ENCODE data around the gene SLITRK3.

The SLITRK3 gene

GRCh38 chr3:165196577-165197480 is 645 bp upstream of the SLITRK3 start:
- ATAC-seq (ENCODE audit: insufficient read depth, low read depth) (no peak), DNase-seq (no peak)
- no peaks in the 10 kb centered on the region for H3K79me2 ChIP-seq (ENCODE audit: insufficient read depth, low read length)
- H3K27me3 ChIP-seq (ENCODE audit: insufficient read depth, low read length, poor library complexity) = no peaks in the 10 kb centered on the region
- peaks cover 3% of the 10 kb centered on the region for H3K9me3 ChIP-seq (ENCODE audit: insufficient read depth, low read length, severe bottlenecking)
- no peaks in the 10 kb centered on the region for H4K20me1 ChIP-seq (ENCODE audit: insufficient read depth, low read length)
- no peak overlapping the region for H3K4me2 ChIP-seq (ENCODE audit: insufficient read depth, low read length)
- TF ChIP-seq, protein P1, sequence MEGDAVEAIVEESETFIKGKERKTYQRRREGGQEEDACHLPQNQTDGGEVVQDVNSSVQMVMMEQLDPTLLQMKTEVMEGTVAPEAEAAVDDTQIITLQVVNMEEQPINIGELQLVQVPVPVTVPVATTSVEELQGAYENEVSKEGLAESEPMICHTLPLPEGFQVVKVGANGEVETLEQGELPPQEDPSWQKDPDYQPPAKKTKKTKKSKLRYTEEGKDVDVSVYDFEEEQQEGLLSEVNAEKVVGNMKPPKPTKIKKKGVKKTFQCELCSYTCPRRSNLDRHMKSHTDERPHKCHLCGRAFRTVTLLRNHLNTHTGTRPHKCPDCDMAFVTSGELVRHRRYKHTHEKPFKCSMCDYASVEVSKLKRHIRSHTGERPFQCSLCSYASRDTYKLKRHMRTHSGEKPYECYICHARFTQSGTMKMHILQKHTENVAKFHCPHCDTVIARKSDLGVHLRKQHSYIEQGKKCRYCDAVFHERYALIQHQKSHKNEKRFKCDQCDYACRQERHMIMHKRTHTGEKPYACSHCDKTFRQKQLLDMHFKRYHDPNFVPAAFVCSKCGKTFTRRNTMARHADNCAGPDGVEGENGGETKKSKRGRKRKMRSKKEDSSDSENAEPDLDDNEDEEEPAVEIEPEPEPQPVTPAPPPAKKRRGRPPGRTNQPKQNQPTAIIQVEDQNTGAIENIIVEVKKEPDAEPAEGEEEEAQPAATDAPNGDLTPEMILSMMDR (IDR thresholded peaks at IDR 0.05; ENCODE audit: borderline replicate concordance, extremely low read depth, low read length, poor library complexity, severe bottlenecking) = no peak
- TF ChIP-seq EZH2 (IDR thresholded peaks at IDR 0.05; ENCODE audit: borderline replicate concordance, low read depth, low read length, severe bottlenecking) = no peak
- H3K36me3 ChIP-seq (ENCODE audit: insufficient read depth, low read length) = no peaks in the 10 kb centered on the region
- H3K9ac ChIP-seq (ENCODE audit: low read depth, low read length) = no peak overlapping the region
- H3K27ac ChIP-seq (ENCODE audit: low read length) = no peak overlapping the region
- no peak overlapping the region for H2AFZ ChIP-seq (ENCODE audit: low read depth, low read length)
- H3K4me1 ChIP-seq (ENCODE audit: insufficient read depth, low read length) = no peaks in the 10 kb centered on the region
- H3K4me3 ChIP-seq (ENCODE audit: low read depth in 1 of 2, low read length in 2 of 2) = no peak overlapping the region

DNA sequence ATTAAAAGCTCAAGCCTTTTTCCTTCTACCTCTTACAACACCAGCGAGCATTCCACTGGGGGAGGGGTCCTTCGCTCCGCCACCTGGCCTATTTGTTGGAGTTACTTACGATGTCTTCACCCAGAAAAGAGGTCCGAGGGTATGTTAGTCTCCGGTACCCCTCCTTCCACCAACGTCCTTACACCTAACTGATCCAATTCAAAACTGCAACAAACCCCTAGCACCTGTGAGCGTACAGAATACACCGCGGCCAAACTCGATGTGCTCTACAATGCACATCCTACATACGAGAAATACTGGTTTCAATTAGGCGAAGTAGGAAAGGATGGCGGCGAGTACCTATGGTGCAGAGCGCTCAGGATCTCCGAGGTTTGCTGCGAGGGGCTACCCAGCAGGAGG is 944 bp downstream of the SLITRK3 start:
- no peak overlapping the region for H3K4me2 ChIP-seq (ENCODE audit: insufficient read depth, low read length)
- H3K36me3 ChIP-seq (ENCODE audit: insufficient read depth, low read length) = no peaks in the 10 kb centered on the region
- peaks cover 3% of the 10 kb centered on the region for H3K9me3 ChIP-seq (ENCODE audit: insufficient read depth, low read length, severe bottlenecking)
- no peak overlapping the region for H3K27ac ChIP-seq (ENCODE audit: low read length)
- no peaks in the 10 kb centered on the region for H4K20me1 ChIP-seq (ENCODE audit: insufficient read depth, low read length)
- H3K27me3 ChIP-seq (ENCODE audit: insufficient read depth, low read length, poor library complexity) = no peaks in the 10 kb centered on the region
- no peak overlapping the region for H3K4me3 ChIP-seq (ENCODE audit: low read depth in 1 of 2, low read length in 2 of 2)
- no peak overlapping the region for H3K9ac ChIP-seq (ENCODE audit: low read depth, low read length)
- TF ChIP-seq EZH2 (IDR thresholded peaks at IDR 0.05; ENCODE audit: borderline replicate concordance, low read depth, low read length, severe bottlenecking) = no peak
- TF ChIP-seq, protein P1 (IDR thresholded peaks at IDR 0.05; ENCODE audit: borderline replicate concordance, extremely low read depth, low read length, poor library complexity, severe bottlenecking) = no peak
- no peaks in the 10 kb centered on the region for H3K79me2 ChIP-seq (ENCODE audit: insufficient read depth, low read length)
- ATAC-seq (ENCODE audit: insufficient read depth, low read depth) (no peak), DNase-seq (no peak)
- no peaks in the 10 kb centered on the region for H3K4me1 ChIP-seq (ENCODE audit: insufficient read depth, low read length)
- H2AFZ ChIP-seq (ENCODE audit: low read depth, low read length) = no peak overlapping the region

- H3K4me3 ChIP-seq (ENCODE audit: low read depth in 1 of 2, low read length in 2 of 2) = no peak overlapping the region
- H3K27me3 ChIP-seq (ENCODE audit: insufficient read depth, low read length, poor library complexity) = no peaks in the 10 kb centered on the region
- no peak for DNase-seq
- no peak overlapping the region for H3K4me2 ChIP-seq (ENCODE audit: insufficient read depth, low read length)
- no peak overlapping the region for H2AFZ ChIP-seq (ENCODE audit: low read depth, low read length)
- H3K9me3 ChIP-seq (ENCODE audit: insufficient read depth, low read length, severe bottlenecking) = peaks cover 3% of the 10 kb centered on the region
- no peak overlapping the region for H3K9ac ChIP-seq (ENCODE audit: low read depth, low read length)
- no peak for ATAC-seq (ENCODE audit: insufficient read depth, low read depth)
- H3K79me2 ChIP-seq (ENCODE audit: insufficient read depth, low read length) = no peaks in the 10 kb centered on the region
- H3K36me3 ChIP-seq (ENCODE audit: insufficient read depth, low read length) = no peaks in the 10 kb centered on the region
- no peaks in the 10 kb centered on the region for H3K4me1 ChIP-seq (ENCODE audit: insufficient read depth, low read length)
- H3K27ac ChIP-seq (ENCODE audit: low read length) = no peak overlapping the region
- H4K20me1 ChIP-seq (ENCODE audit: insufficient read depth, low read length) = no peaks in the 10 kb centered on the region
- TF ChIP-seq EZH2 (IDR thresholded peaks at IDR 0.05; ENCODE audit: borderline replicate concordance, low read depth, low read length, severe bottlenecking) = no peak
- TF ChIP-seq, protein P1 (IDR thresholded peaks at IDR 0.05; ENCODE audit: borderline replicate concordance, extremely low read depth, low read length, poor library complexity, severe bottlenecking) = no peak
These were observed 1.5 kb downstream of the SLITRK3 start for GRCh38 chr3:165194511-165195240.
